Measurements from ENCODE around the gene TULP1.

The TULP1 gene

DNA sequence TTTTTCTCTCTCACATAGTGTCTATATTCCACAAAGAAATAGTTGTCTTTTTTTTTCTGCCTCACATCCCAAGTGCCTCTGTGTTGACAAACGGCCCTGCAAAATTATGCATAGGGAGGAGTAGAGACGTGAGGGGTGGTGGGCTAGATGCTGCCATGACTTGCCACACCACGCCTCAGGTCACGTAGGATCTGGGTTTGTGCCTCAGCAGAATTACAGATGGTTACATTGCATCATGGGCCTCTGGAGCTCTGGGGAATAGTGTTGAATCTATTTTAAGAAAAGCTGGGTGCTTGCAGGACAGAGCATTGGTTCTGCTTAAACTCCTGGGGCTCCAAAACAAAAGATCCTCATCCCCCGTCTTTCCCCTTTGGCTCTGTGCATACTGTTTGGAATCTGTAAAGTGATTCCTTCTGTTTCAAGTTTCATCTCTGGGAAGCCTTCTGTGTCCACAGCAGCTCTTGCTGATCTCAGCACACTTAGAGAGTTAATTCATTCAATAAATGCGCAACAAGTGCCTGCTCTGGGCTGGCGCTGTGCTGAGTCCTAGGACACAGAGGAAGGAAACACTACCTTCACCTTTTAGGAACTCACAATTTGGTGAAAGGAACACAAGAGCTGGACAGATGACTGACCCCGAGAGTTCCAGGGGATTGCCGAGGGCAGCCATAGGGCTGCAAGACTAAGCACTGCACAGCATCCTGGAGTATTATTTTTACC is 58.1 kb downstream of the TULP1 start:
- DNase-seq, result no peak

GRCh38 chr6:35453236-35453635 is 59.5 kb downstream of the TULP1 start:
- no peak for DNase-seq

GRCh38 chr6:35452183-35453090 is 60.3 kb downstream of the TULP1 start, which contains the start of gene FANCE:
FANCE (plus strand) TSS chr6:35452338; CDS start chr6:35452546, 208 bp downstream.
- peak; percentile 90 for DNase-seq

GRCh38 chr6:35451354-35452182 is 61.1 kb downstream of the TULP1 start:
- no peak for DNase-seq

GRCh38 chr6:35449287-35449881 is 63.3 kb downstream of the TULP1 start:
- no peak for DNase-seq

- no peak for DNase-seq
Observed at GRCh38 chr6:35448191-35448590, 64.5 kb downstream of the TULP1 start.

Measured in activated CD8-positive, alpha-beta memory T cell treated with anti-CD3 and anti-CD28 coated beads, Interleukin-2, amount 50 U/mL, for 4 hours (primary cell).